ES-I3 (cell line): ENCODE data around the gene RAB5B.
A peak's percentile ranks its signal among the peaks of the same experiment; 100 is the strongest.
"Not testable (repeated sequence)": the region's sequence is repeated elsewhere in the genome, so short reads cannot be mapped to it uniquely, and the experiment has no call there.

Source experiments
- H3K36me3 ChIP-seq: 2 replicates; pipeline ENCODE4 v1.6.1; 2013; ENCODE audit warnings: mild to moderate bottlenecking, low read length, control low read depth, moderate library complexity; ENCODE audit not compliant: insufficient read depth
- H3K4me1 ChIP-seq: 2 replicates; pipeline ENCODE4 v1.6.1; 2013; ENCODE audit warnings: mild to moderate bottlenecking, control low read depth, low read length; ENCODE audit not compliant: insufficient read depth
- H3K9ac ChIP-seq: 2 replicates; pipeline ENCODE4 v1.6.1; 2013; ENCODE audit warnings: low read depth, mild to moderate bottlenecking, low read length, moderate library complexity
- H3K9me3 ChIP-seq: 2 replicates; pipeline ENCODE4 v1.6.1; 2013; ENCODE audit warnings: mild to moderate bottlenecking, low read length, moderate library complexity; ENCODE audit not compliant: control insufficient read depth, insufficient read depth

The RAB5B gene

GRCh38 chr12:55965240-55965639 is 8.6 kb upstream of the RAB5B start:
- Histone ChIP-seq H3K4me1 (no peaks in the 10 kb centered on the region), H3K9me3 (no peaks in the 10 kb centered on the region), H3K9ac (peak overlapping the region; percentile 97), H3K36me3 (no peaks in the 10 kb centered on the region)

GRCh38 chr12:55965941-55966407 is 7.9 kb upstream of the RAB5B start, which contains the start of gene PMEL:
PMEL (minus strand) TSS chr12:55966042; CDS start chr12:55966011, 31 bp downstream.
- no peaks in the 10 kb centered on the region for H3K4me1 ChIP-seq
- H3K36me3 ChIP-seq: no peaks in the 10 kb centered on the region
- H3K9me3 ChIP-seq: no peaks in the 10 kb centered on the region
- H3K9ac ChIP-seq: peak within 1 kb of the TSS; percentile 97

- Histone ChIP-seq H3K9ac (peak within 1 kb of the TSS; percentile 97), H3K9me3 (no peaks in the 10 kb centered on the region), H3K36me3 (no peaks in the 10 kb centered on the region), H3K4me1 (no peaks in the 10 kb centered on the region)
These were observed 7.2 kb upstream of the RAB5B start, which contains the start of gene CDK2 for GRCh38 chr12:55966408-55967281. CDK2 (plus strand) TSS chr12:55966830; CDS start chr12:55967009, 179 bp downstream.

GRCh38 chr12:55969356-55969755 is 4.5 kb upstream of the RAB5B start:
- Histone ChIP-seq H3K9ac (no peak overlapping the region), H3K36me3 (no peaks in the 10 kb centered on the region), H3K9me3 (no peaks in the 10 kb centered on the region), H3K4me1 (no peaks in the 10 kb centered on the region)

- no peak overlapping the region for H3K9ac ChIP-seq
- no peaks in the 10 kb centered on the region for H3K9me3 ChIP-seq
- no peaks in the 10 kb centered on the region for H3K36me3 ChIP-seq
- peaks cover 5% of the 10 kb centered on the region; the same call in 1 of the 2 replicates for H3K4me1 ChIP-seq
These were observed 3.1 kb upstream of the RAB5B start for GRCh38 chr12:55970775-55971174.

- Histone ChIP-seq H3K9me3 (no peaks in the 10 kb centered on the region), H3K4me1 (peaks cover 5% of the 10 kb centered on the region; the same call in 1 of the 2 replicates), H3K9ac (no peak overlapping the region), H3K36me3 (no peaks in the 10 kb centered on the region; the same call in 1 of the 2 replicates)
These were observed 1.8 kb upstream of the RAB5B start for GRCh38 chr12:55972042-55972441.

GRCh38 chr12:55972456-55972855 is 1.4 kb upstream of the RAB5B start:
- Histone ChIP-seq H3K9ac (peak overlapping the region; percentile 62), H3K4me1 (peaks cover 5% of the 10 kb centered on the region; the same call in 1 of the 2 replicates), H3K9me3 (no peaks in the 10 kb centered on the region), H3K36me3 (peaks cover under 1% of the 10 kb centered on the region; the same call in 1 of the 2 replicates)

GRCh38 chr12:55972911-55973598 is 823 bp upstream of the RAB5B start:
- Histone ChIP-seq H3K4me1 (peaks cover 5% of the 10 kb centered on the region; the same call in 1 of the 2 replicates), H3K36me3 (peaks cover 3% of the 10 kb centered on the region; the same call in 1 of the 2 replicates), H3K9ac (peak overlapping the region; percentile 62), H3K9me3 (no peaks in the 10 kb centered on the region)

- H3K36me3 ChIP-seq: peaks cover 3% of the 10 kb centered on the region; the same call in 1 of the 2 replicates
These were observed 441 bp downstream of the RAB5B start for GRCh38 chr12:55974308-55974730.

GRCh38 chr12:55978393-55978792 is 4.5 kb downstream of the RAB5B start:
- H3K9me3 ChIP-seq: no peaks in the 10 kb centered on the region
- H3K9ac ChIP-seq: no peak overlapping the region
- H3K4me1 ChIP-seq: peaks cover 5% of the 10 kb centered on the region; the same call in 1 of the 2 replicates
- peaks cover 3% of the 10 kb centered on the region; the same call in 1 of the 2 replicates for H3K36me3 ChIP-seq

More at GRCh38 chr12:55974308-55974730, 441 bp downstream of the RAB5B start:
- Histone ChIP-seq H3K4me1 (peaks cover 5% of the 10 kb centered on the region; the same call in 1 of the 2 replicates), H3K9me3 (no peaks in the 10 kb centered on the region), H3K9ac (peak overlapping the region; percentile 90)

GRCh38 chr12:55979069-55979468 is 5.2 kb downstream of the RAB5B start:
- no peak overlapping the region for H3K9ac ChIP-seq
- no peaks in the 10 kb centered on the region for H3K9me3 ChIP-seq
- H3K36me3 ChIP-seq: peaks cover 3% of the 10 kb centered on the region; the same call in 1 of the 2 replicates
- peaks cover 5% of the 10 kb centered on the region; the same call in 1 of the 2 replicates for H3K4me1 ChIP-seq

GRCh38 chr12:55981882-55982281 is 8.0 kb downstream of the RAB5B start:
- not testable (repeated sequence) for H3K9ac ChIP-seq, H3K4me1 ChIP-seq

GRCh38 chr12:55982319-55982936 is 8.6 kb downstream of the RAB5B start:
- H3K36me3 ChIP-seq: peaks cover 3% of the 10 kb centered on the region; the same call in 1 of the 2 replicates
- no peaks in the 10 kb centered on the region for H3K9me3 ChIP-seq
- H3K4me1 ChIP-seq: no peaks in the 10 kb centered on the region
- H3K9ac ChIP-seq: no peak overlapping the region

More at GRCh38 chr12:55981882-55982281, 8.0 kb downstream of the RAB5B start:
- H3K9me3 ChIP-seq, H3K36me3 ChIP-seq: not testable (repeated sequence)
